Measurements from ENCODE around the gene BPIFB4.
"Not testable (repeated sequence)": the region's sequence is repeated elsewhere in the genome, so short reads cannot be mapped to it uniquely, and the experiment has no call there.

BPIFB4 gene

DNA sequence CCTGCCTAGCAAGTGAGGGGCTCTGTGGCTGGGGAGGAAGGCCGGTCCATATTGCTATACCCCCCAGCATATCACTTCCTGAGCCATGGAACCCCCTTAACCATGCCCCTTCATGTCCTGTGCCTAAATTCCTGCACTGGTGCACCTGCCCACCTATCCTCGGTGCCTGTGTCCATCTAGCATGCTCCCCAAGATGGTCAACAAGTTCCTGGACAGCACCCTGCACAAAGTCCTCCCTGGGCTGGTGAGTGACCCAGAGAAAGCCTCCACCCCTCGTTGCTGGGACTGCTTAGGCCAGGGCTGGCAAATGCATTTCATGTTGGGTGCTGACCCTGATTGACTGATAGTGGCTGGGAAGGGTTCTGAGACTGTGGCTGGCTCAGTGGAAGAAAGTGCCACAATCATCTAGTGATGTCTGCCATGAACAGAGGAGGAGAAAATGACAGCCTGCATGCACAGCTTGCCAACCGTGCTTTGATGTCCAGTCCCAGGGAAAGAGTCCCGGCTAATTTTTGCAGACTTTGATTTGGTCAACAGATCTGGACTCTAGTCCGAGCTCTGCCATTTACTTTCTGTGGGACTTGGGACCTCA lies 44.4 kb upstream of the BPIFB4 start:
- DNase-seq (ENCODE audit: low spot score) = no peak
- in situ Hi-C loops (cut with MboI; ENCODE audit: low pct_unique_long_range_greater_than_20kb, low sequenced_read_pairs, unreplicated experiment) = no loop called here

DNA sequence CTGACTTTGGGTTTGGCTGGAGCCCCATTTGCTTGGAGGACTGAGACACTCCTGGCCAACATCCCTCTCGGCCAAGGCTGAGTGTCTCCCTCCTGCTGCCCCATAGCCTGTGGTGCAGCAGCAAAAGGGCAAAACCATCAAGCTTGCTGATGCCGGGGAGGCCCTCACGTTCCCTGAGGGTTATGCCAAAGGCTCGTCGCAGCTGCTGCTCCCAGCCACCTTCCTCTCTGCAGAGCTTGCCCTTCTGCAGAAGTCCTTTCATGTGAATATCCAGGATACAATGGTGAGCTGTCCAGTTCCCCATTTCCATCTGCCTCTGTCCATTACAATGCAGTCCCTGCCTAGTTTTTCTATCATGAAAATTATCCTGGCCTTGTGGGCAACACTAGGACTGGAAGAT lies 42.0 kb upstream of the BPIFB4 start:
- TF ChIP-seq CTCF (IDR thresholded peaks at IDR 0.05; ENCODE audit: extremely low read depth, insufficient read depth, missing control alignments) = no peak
- in situ Hi-C loops (cut with MboI; ENCODE audit: low pct_unique_long_range_greater_than_20kb, low sequenced_read_pairs, unreplicated experiment) = no loop called here
- DNase-seq (ENCODE audit: low spot score) = no peak

More for the DNA sequence above, 44.4 kb upstream of the BPIFB4 start:
- TF ChIP-seq CTCF (IDR thresholded peaks at IDR 0.05; ENCODE audit: extremely low read depth, insufficient read depth, missing control alignments) = no peak

GRCh38 chr20:33038243-33038642 lies 41.2 kb upstream of the BPIFB4 start:
- TF ChIP-seq CTCF (IDR thresholded peaks at IDR 0.05; ENCODE audit: extremely low read depth, insufficient read depth, missing control alignments) = no peak
- no peak for DNase-seq (ENCODE audit: low spot score)
- in situ Hi-C loops (cut with MboI; ENCODE audit: low pct_unique_long_range_greater_than_20kb, low sequenced_read_pairs, unreplicated experiment) = no loop called here

DNA sequence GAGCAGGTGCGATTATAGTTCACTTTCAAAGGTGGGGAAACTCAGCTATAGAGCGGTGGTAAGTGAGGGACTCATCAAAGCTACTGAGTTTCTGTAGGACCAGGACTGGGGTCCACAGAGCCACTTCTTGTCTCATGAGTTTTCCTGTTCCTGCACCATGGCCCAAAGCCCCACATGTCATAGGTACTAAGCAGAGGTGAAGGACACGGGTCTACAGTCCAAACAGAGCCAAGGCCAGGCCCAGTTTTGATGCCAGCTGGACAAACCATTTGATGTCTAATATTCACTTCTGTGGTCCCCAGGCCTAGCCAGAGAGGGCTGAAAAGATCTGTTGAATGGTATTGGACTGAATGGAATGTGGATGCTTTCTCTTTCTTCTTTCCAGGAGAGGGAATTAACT lies 37.0 kb upstream of the BPIFB4 start:
- TF ChIP-seq CTCF (IDR thresholded peaks at IDR 0.05; ENCODE audit: extremely low read depth, insufficient read depth, missing control alignments) = no peak
- in situ Hi-C loops (cut with MboI; ENCODE audit: low pct_unique_long_range_greater_than_20kb, low sequenced_read_pairs, unreplicated experiment) = no loop called here
- DNase-seq (ENCODE audit: low spot score) = no peak

GRCh38 chr20:33042983-33043730 lies 36.3 kb upstream of the BPIFB4 start:
- in situ Hi-C loops (cut with MboI; ENCODE audit: low pct_unique_long_range_greater_than_20kb, low sequenced_read_pairs, unreplicated experiment) = no loop called here
- no peak for TF ChIP-seq CTCF (IDR thresholded peaks at IDR 0.05; ENCODE audit: extremely low read depth, insufficient read depth, missing control alignments)
- DNase-seq (ENCODE audit: low spot score) = no peak

- in situ Hi-C loops (cut with MboI; ENCODE audit: low pct_unique_long_range_greater_than_20kb, low sequenced_read_pairs, unreplicated experiment) = no loop called here
- TF ChIP-seq CTCF (IDR thresholded peaks at IDR 0.05; ENCODE audit: extremely low read depth, insufficient read depth, missing control alignments) = no peak
- no peak for DNase-seq (ENCODE audit: low spot score)
These were observed 35.7 kb upstream of the BPIFB4 start for GRCh38 chr20:33043731-33044181.

DNA sequence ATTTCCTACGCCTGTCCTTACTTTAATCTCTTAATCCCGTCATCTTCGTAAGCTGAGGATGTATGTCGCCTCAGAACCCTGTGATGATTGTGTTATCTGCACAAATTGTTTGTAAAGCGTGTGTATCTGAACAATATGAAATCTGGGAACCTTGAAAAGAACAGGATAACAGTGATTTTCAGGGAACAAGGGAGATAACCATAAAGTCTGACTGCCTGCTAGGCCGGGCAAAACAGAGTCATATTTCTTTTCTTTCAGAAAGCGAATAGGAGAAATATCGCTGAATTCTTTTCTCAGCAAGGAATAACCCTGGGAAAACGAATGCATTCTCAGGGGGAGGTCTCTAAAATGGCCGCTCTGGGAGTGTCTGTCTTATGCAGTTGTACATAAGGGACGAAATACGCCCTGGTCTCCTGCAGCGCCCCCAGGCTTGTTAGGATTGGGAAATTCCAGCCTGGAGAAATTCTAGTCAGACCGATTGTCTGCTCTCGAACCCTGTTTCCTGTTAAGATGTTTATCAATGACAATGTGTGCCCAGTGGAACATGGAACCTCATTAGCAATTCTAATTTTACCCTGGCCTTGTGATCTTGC lies 34.2 kb upstream of the BPIFB4 start:
- DNase-seq (ENCODE audit: low spot score); in situ Hi-C loops (cut with MboI; ENCODE audit: low pct_unique_long_range_greater_than_20kb, low sequenced_read_pairs, unreplicated experiment): not testable (repeated sequence)
